Neural progenitor cell (in vitro differentiated cells): ENCODE data around the gene C6orf132.

ENCODE experiments used
- EZH2 ChIP-seq: fragments of 200-600 bp; sonication (generic); IDR thresholded peaks from 2 replicates; pipeline ENCODE4 v1.6.1; 2017; ENCODE audit warnings: antibody characterized with exemption, mild to moderate bottlenecking, moderate library complexity
- EZH2phosphoT487 ChIP-seq: fragments of 200-600 bp; sonication (generic); IDR thresholded peaks from 2 replicates; pipeline ENCODE4 v1.6.1; 2017; ENCODE audit warnings: antibody characterized with exemption
- TF ChIP-seq, protein P1 (sequence below): fragments of 200-600 bp; sonication (generic); IDR thresholded peaks from 2 replicates; pipeline ENCODE4 v1.5.1; 2017; ENCODE audit warnings: antibody characterized with exemption, mild to moderate bottlenecking

DNA sequence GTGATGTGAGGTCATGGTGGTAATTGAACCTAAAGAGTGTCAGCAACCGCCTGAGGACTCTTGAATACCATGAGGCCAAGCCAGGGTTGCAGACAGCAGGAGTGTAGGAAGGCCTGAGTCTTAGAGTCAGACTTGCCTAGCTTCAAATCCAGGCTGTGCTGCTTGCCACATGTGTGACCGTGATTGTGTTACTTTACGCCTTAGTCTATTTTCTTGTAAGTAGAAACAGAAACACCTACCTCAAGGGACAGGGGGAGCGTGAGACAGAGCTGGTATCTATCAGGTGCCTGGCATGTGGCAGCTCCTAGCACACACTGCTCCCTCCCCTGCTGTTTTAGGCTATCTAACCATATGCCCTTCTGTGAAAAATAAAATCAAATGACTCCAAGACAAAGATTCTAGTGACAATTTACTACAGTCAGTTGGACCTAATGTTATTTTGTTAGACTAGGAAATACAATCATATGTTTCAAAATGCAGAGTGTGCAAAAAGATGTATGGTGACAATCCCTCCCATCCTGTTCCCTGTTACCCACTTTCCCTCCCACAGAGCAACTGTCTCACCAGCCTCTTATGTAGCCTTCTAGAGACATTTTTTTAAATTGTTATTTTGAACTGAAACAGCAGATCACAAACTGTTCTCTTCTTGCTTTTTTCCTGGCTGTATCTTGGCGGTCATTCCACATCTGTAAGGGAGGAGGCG, 70.4 kb downstream of the C6orf132 start:
- TF ChIP-seq, protein P1, sequence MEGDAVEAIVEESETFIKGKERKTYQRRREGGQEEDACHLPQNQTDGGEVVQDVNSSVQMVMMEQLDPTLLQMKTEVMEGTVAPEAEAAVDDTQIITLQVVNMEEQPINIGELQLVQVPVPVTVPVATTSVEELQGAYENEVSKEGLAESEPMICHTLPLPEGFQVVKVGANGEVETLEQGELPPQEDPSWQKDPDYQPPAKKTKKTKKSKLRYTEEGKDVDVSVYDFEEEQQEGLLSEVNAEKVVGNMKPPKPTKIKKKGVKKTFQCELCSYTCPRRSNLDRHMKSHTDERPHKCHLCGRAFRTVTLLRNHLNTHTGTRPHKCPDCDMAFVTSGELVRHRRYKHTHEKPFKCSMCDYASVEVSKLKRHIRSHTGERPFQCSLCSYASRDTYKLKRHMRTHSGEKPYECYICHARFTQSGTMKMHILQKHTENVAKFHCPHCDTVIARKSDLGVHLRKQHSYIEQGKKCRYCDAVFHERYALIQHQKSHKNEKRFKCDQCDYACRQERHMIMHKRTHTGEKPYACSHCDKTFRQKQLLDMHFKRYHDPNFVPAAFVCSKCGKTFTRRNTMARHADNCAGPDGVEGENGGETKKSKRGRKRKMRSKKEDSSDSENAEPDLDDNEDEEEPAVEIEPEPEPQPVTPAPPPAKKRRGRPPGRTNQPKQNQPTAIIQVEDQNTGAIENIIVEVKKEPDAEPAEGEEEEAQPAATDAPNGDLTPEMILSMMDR, result no peak
- TF ChIP-seq EZH2phosphoT487, result no peak
- no peak for TF ChIP-seq EZH2
